Stimulated activated naive CD4-positive, alpha-beta T cell (primary cell): Measurements from ENCODE around the gene RBM10.

ENCODE experiments used
- DNase-seq, 6 experiments: peaks; one replicate each; lab custom pipeline; 2025; lab: John Stamatoyannopoulos, UW

Gene RBM10

DNA sequence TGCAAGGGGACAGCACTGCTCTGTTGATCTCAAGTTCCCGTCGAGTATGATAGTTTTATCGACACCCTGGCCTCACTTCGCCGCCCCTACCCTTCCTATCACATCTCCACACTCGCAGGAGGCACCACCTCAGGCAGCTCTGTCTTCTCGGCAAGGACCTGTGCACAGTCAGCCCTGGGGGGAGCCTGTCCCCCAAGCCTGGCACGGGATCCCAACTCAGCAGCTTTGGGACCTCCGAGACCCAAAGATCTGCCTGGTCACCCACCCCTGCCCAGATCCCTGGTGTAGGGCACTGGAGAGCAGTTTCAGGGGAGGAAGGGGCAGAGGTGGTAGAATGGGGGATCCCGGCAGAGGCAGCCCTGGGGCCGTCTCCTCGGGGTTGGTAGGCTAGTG is 30.6 kb downstream of the RBM10 start:
- DNase-seq, result no peak

DNA sequence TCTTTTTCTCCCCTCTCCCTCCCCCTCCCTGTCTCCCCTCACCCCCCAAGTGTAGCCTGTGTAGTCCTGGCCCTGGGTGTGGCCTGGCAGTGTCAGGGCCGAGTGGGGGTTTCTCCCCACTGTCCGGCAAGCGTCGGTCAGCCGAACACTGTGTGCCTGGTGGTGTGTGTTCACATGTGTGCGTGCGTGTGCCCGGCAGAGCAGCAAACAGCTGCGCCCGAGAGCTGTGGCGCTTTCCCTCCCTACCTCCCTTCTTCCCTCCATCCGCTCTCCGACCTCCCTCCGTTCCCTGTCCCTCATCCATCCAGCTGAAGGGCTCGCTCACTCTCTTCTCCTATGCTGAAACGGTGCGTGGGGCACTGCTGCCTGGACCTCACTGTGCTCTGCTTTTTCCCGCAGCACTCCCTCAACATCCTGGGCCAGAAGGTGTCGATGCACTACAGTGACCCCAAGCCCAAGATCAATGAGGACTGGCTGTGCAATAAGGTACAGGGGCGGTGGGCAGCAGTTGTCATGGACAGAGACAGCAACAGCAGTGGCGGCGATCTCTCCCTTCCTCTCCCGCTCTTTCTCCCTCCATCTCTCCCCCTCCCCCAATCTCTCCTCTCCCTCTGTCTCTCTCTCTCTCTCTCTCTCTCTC is 31.2 kb downstream of the RBM10 start:
- no peak for DNase-seq

DNA sequence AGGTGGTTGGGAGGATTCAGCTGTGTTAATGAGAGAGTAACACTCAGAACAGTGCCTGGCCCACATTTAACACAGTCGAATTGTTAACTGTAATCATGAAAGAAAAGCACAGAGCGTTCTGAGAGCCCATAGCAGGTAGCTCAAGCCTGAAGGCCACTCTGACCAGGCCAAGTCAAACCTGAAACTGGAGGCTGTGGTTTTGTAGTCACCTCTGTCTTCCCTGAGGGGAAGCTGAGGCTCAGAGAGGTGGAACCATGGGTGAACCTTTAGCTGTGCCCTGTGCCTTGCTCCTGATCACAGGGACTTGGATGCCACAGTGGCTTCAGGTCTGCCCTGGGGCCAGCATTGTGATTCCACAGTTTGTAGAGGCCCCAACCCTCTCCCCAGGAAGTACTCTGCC is 32.1 kb downstream of the RBM10 start:
- DNase-seq, result no peak

DNA sequence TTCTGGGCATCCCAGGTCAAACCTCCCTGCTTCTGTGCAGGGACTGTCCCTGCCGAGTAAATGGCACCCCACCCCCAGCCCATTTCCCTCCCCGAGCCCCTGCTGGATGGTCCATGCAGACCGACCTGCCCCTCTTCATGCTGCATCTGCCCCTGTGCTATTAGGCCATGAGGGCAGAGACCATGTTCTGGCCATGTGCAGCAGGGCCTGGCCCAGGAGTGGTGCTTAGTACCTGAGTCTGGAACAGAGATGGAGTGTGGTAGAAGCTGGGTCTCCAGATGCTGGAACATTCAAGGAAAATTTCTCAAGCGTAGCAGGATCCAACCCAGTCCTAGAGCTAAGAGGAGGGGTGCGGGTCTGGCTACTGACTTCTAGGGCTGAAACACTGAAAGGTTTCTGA is 33.3 kb downstream of the RBM10 start:
- no peak for DNase-seq

DNA sequence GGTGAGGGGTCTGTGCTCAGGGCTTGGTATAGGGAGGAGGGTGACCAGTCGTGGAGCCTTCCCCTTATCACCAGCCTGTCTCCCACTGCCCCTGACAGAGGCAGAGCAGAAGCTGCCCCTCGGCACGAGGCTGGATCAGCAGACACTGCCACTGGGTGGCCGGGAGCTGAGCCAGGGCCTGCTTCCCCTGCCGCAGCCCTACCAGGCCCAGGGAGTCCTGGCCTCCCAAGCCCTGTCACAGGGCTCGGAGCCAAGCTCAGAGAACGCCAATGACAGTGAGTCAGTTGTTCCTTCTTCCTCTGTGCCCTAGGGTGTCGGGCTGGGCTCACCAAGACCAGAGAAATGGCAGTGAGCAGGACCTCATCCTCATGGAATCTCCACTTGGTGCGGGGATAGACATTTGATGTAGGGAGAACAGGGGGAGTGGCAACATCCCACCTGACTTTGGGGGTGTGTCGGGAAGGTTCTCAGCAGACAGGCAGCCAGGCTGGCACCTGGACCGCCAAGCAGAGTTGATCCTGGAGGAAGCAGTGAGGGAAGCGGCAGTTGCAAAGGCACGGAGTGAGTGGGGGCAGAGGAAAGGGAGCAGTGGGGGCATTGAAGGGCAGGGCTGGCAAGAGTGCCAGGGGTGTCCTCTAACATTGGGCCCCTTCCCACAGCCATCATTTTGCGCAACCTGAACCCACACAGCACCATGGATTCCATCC is 34.4 kb downstream of the RBM10 start:
- DNase-seq, result no peak

DNA sequence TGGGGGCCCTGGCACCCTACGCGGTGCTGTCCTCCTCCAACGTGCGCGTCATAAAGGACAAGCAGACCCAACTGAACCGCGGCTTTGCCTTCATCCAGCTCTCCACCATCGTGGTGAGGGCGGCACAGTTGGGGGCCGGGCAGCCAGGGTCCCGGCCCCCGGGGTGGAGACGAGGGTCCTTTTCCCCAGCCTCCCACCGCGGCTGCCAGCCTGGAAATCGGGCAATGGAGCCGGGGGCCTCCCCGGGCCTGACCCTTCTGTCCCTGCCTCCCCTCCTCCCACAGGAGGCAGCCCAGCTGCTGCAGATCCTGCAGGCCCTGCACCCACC is 34.9 kb downstream of the RBM10 start:
- no peak for DNase-seq

DNA sequence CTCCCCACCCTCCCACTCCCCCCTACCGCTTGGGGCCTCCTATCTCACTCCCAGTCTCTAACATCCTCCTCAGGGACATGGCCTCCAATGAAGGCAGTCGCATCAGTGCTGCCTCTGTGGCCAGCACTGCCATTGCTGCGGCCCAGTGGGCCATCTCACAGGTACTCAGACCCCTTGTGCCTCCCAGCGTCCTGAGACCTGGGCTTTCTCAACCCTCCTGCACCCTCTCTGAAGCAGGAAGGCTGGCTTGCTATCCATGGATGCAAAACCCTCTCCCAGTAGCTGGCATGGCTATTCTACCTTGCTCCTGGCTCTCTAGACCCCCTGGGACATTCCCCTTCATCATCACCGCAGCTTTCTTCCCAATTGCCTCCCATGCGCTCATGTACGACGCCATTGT is 35.3 kb downstream of the RBM10 start:
- no peak for DNase-seq

DNA sequence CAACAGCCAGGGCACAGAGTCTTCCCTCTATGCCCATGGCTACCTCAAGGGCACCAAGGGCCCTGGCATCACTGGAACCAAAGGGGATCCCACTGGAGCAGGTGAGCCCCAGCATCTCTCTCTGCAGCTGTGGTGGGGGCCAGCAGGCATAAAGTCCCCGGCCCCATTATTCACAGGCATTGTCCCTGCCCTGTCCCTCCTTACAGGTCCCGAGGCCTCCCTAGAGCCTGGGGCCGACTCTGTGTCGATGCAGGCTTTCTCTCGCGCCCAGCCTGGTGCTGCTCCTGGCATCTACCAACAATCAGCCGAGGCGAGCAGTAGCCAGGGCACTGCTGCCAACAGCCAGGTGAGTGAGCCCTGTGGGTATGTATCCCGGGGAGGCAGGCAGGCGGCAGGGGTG is 36.3 kb downstream of the RBM10 start:
- DNase-seq, result no peak

DNA sequence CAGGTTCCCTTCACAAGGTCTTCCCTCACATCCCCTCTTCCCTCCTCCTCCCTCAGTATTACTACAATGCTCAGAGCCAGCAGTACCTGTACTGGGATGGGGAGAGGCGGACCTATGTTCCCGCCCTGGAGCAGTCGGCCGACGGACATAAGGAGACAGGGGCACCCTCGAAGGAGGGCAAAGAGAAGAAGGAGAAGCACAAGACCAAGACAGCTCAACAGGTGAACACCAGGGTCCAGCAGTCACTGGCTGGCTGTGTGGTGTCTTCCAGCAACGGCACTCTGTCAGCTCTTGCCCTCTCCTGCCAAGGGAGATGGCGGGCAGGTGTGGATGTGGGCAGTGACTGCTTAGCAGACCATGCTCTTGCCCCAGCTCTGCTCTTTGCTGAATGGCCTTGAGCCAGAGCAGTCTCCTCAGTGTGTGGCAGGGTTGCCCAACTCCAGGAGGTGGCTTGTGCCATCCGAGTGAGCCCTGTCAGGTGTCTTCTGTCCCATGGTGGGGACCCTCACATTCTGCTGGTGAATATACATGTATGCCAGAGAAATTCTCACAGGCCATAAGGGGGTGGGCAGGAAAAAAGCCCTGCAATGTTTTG is 37.2 kb downstream of the RBM10 start:
- no peak for DNase-seq

DNA sequence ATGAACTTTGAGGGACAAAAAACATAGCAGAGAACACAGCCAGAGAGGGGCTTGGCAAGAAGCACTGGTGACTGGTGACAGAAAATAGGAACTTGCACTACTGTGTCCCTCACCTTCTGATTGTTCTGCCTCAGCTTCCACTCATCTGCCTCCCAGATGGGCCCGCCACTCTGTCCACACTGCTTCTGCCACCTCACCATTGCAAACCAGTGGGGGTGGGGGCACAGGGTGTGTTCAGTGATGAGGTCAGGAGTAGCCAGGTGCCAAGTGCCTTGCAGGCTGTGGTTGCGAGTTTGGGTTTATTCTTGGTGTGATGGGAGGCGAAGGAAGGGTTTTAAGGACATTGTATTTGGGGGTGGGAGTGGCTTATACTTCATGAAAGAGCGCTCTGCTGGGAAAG is 39.5 kb downstream of the RBM10 start:
- DNase-seq, result no peak

DNA sequence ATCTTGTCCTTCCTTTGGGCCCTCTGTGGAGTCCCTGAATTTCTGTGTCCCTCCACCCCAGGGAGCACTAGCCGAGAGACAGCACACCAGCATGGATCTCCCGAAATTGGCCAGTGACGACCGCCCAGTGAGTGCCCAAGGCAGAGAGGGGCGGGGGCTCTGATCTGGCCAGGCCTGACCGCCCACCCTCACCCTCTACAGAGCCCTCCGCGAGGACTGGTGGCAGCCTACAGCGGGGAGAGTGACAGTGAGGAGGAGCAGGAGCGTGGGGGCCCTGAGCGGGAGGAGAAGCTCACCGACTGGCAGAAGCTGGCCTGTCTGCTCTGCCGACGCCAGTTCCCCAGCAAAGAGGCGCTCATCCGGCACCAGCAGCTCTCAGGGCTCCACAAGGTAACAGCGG is 40.2 kb downstream of the RBM10 start:
- DNase-seq, result no peak

DNA sequence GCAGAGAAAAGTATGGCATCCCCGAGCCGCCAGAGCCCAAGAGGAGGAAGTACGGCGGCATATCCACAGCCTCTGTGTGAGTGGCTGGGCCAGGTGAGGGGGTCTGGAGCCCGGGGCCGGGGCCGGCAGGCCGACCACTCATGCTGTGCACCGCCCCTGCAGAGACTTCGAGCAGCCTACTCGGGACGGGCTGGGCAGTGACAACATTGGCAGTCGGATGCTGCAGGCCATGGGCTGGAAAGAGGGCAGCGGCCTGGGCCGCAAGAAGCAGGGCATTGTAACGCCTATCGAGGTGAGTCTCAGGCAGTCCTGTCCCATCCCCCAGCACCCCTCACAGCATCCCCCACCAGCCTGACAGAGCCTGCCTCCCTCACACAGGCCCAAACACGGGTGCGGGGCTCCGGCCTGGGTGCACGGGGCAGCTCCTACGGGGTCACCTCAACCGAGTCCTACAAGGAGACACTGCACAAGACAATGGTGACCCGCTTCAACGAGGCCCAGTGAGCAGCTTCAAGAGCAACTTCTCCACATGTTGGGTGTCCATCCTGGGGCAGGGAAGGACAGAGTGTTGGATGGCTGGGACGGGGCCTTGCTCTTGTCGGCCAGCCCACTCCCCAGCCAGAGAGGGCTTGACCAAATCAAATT is 41.2 kb downstream of the RBM10 start:
- no peak for DNase-seq

DNA sequence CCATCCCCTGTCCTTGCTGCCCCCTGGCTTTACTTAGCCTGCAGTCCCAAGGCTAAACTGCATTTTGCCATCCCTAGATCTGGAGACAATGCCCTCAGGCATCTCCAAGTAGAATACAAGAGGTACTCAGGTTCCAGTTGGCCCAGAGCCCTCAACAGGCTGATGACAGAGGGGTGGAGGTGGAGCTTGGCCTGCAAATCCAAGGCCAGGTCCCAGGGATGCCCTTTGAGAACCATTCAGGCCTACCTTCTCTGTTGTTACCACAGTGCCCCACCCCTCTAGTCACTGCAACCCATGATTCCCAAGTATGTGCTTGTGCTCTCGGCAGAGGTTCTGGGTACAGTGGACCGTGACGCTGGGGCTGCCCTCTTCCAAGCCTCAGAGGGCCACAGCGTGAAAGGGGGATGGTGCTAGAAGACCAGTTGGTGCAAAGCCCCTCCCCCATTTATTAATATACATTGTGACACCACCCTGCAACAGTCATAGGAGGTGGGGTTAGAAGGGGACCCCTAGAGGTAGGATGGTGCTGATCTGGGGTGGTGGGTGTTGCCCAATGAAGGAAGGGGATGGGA is 42.2 kb downstream of the RBM10 start:
- DNase-seq, result no peak

DNA sequence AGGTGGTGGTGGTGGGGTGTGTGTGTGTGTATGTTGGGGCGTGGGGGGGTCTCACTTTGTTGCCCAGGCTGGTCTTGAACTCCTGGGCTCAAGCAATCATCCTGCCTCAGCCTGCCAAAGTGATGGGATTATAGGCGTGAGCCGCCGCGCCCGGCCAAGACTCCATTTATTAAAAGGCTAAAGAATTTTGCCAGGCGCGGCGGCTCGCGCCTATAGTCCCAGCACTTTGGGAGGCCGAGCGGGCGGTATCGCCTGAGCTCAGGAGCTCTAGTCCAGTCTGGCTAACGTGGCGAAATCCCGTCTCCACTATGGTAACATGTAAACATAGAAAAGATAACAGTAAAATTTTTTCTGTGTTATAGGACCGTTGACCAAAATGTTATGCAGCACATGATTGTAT is 44.9 kb downstream of the RBM10 start:
- DNase-seq, result peak in 1 of 6 experiments; percentile 1

DNA sequence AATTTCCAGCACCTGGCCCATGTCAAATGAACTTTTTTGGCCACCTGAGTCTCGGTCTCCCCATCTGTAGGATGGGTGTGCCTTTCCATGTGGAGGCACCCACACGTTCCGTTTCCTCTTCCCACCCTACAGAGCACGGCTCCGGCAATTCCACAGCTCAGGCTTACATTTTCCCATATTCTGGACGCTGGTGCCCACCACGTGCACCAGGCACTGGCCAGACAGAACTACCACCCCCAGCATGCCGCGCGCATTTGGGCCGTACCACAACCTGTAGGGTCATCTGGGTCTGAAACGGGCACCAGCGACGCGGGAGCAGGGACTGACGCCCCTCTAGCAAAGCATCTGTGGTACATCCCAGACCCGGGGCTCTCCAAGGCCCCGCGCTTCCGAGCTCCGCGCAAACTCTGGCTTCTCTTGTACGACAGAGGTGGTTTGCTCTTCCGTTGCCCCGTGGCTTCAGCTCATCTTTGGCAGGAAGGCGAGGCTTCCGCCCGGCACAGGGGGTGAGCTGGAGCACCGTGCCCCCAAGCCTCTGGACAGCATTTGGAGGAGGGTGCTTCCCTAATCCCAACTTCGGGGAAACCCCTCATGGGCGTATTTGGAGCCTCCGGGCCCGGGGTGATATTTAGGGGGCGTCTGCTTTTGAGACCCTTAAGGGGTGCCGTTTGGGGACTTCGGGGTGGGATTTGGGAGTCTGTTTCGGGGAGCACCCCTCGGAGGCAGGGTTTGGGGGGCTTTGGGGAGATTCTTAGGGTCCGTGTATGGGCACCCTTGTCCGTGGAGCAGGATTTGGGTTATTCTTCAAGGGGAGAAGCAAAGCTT is 45.6 kb downstream of the RBM10 start:
- DNase-seq, result peak; percentile 53 to 81 (median 69)

DNA sequence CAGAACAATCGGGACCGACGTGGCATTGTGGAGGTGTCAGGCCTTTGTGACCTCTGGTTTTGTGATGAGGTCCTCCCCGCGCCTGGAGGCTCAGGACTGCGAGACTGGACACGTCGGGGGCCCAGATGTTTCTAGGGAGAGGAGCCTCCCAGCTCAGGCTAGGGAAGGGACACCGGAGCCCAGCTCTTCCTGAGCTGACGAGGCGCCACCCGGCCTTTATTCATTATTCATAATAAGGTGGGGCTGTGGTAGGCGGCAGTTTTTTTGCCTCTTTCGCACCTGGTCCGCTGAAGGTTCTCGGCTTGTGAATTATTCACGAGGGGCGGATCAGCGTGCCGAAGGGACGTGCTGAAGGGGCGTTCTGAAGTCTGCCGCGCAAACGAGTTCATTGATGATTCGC is 46.3 kb downstream of the RBM10 start:
- DNase-seq, result peak in 5 of 6 experiments; percentile 19 to 33 (median 25)

DNA sequence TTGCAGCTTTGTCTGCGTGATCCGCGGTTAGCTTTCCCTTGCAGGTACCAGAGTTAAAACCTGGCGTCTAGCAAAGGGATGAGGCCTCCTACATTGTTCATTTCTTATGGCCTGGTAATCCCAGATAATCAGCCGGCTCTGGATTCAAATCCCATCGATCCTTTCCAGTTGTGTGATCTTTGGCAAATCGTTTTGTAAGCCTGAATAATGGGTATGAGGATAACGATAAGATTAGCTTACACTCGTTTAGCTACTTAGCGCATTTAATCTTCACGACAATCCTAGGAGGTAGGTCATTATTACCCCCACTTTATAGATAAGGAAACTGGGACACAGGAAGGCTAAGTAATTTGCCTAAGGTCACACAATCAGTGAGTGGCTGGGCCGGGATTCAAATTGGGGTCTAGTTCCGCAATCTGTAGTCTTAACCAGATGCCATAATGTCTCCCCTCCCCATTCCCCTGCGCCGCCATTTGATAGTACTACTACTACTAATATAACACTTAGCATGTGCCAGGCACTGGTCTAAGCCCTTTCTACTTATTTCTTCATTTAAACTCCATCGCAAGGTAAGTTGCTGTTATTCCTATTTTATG is 46.9 kb downstream of the RBM10 start:
- no peak for DNase-seq

DNA sequence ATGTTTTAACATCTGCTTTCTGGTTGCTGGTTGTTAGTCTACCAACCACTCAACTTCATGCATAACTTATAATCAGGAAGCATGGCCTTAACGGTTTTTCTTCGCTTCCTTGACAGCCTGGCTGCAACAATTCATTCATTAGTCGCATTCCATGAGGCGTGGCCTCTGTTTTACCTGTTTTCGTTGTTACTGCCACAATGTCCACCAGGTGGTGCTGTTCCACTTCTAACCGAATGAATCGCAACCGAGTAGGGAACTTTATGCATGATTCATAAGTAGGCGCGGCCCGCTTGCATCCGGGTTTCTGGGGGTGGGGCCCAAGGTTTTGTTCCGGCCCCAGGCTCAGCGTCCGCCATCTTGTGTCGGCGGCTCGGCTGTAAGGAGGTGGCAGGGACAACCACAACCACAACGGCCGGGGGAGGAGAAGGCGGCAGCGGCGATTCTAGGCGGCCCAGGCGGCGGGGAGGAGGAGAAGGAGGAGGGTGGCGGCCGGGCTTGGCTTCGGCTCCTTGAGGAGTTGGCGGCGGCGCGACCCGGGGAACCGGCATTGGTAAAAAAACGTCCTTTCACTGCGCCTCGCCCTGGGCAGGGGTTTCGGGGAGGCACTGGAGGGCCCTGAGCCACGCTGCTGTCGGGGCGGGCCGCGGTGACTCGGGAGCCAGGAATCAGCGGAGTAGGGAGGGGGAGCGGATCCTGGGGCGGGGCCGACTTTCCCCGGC is 48.6 kb downstream of the RBM10 start, which contains the start of gene UBA1:
TSS of gene UBA1 (plus strand) at position 355 of the 719 bp plus-strand sequence. CDS start 4,974 bp downstream, outside the sequence.
- DNase-seq, result peak; percentile 86 to 97 (median 89)

DNA sequence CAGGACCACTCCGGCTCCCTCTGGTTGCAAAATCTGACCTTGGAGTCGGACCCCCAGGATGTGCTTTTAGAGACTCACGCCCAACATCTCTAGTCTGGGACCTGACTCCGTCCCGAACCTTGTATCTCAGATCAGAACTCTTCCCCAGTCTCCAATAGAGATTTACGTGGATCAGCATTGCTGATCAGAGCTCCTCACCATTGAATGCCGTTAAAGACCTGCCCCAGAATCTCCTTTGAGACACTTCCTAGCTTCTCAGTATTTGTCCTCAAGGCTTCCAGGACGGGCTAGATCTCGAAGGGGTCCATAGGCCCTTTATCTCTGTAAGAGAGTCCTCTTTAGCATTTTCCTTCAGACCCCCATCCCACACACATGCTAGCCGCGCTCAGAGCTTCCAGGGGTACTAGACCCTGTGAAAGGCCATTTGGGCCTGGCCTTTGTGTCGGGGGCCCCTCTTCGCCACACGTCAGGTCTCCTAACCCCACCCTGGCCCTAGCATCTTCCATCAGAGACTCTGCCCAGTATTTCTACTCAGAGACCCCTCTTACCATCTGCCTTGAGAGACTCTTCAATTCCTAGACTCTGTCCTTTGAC is 49.3 kb downstream of the RBM10 start:
- DNase-seq, result peak in 3 of 6 experiments; percentile 16 to 61 (median 52)

DNA sequence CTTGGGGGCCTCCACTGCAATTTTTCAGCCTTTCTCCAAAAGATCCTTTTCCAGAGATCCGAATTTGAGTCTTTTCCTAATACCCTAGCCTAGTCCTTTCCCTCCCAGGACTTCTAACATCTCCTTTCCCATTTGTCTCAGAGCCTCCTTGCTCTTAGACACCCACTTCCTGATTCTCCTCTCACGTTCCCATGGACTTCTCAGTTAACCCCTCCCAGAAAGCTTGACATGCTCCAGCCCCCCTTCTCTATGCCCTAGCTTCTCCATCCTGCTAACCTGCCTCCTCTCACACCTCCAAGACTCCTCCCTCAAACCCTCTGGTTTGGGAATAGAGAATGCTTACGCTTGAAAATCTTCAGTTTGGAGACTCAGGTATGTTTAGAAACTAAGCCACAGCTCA is 51.1 kb downstream of the RBM10 start:
- DNase-seq, result no peak
